ENCODE data around the gene PIK3R3. TPM values are rescaled to one million over a fixed set of nuclear protein-coding genes. Genes with fewer than 3 reads are reported as not detected.

Gene PIK3R3
- 1 to 10 TPM; 3.3 to 7.4 TPM for total RNA-seq

DNA sequence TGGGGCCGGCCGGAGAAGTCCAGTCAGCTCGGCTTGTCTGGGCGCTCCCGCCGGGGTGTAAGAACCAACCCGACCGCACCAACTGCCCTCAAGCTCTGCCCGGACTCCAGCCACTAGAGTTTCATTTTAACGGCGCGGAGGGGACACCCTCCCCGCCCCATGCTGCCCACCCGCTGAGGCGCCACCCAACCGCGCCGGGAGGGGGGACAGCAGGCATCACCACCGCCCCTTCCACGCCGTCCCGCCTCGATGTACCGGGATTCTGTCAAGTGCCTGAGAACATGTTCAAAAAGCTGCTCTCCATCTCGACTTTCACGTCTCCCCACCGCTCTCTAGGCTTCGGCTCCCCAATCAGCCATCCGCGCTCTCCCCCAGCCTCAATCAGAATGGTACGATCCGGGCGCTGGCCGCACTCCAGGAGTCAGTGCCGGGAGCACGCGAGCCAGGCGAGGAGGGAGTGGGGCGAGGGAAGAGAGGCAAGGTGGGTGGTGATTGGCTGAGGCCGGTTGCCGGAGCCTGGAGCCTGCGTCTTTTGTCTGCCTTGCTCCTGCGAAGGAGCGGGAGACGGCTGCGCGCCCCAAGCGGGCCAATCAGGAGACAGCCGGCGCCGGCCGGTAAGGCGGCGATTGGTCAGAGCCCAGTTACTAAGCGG is at the start of gene PIK3R3:
Gene PIK3R3 (minus strand): TSS at position 101 of the 652 bp plus-strand sequence. CDS start 677 bp downstream, outside the sequence.
- Mint-ChIP-seq H3K4me3 (peak within 1 kb of the TSS; percentile 95), H3K9me3 (no peaks in the 10 kb centered on the region), H3K36me3 (no peaks in the 10 kb centered on the region), H3K27me3 (peaks cover 14 to 20% of the 10 kb centered on the region in 2 donors), H3K27ac (peak within 1 kb of the TSS; percentile 98 to 99), H3K4me1 (ENCODE audit: low read depth in 2 of 2) (peaks cover 23% of the 10 kb centered on the region in 2 donors)
- ATAC-seq (peak; percentile 98), DNase-seq (ENCODE audit: low spot score) (peak; percentile 97)

DNA sequence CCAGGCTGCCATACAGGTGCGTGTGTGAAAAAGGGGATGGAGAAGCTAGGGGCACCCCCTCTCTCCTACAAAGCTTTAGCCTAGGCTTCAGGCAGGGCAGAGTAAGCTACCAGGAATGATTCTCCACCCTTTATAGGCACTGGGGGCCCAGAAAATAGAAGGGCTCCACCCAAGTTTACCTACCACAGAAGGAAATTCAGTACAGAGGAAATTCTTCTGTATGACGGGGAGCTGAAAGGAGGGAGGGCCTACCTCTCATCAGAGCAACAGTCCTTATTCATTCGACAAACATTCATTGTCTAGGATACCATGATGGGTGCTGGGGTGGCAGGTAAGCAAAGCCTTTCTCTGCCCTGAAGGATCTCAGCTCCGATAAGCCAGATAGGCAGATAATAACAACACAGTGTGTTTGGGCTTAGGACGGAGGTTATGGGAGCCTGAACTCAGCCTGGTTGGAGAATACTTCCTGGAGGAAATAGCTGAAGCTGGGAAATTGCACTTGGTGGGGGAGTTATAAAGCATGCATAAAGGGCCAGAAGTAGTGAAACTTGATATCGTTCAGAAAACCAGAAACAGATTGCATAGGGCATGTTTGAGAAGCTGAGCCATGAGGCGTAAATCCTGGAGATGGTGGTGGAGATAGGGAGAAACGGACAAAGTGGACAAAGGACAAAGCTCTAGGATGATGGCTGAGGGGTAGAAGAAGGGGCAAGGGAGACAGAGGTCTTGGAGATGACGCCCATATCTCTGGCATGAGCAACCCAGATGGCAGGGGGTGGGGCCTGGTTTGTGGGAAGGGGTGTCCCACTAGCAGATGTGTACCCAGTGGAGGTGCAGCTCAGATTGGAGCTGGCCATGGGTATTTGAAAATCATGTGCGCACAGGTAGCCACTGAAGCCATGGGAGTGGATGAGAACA is 49.2 kb upstream of the PIK3R3 start:
- ATAC-seq (no peak), DNase-seq (ENCODE audit: low spot score) (no peak)
- H3K36me3 Mint-ChIP-seq: no peaks in the 10 kb centered on the region
- H3K4me3 Mint-ChIP-seq: no peak overlapping the region
- H3K27me3 Mint-ChIP-seq: peaks cover 0 to 3% of the 10 kb centered on the region in 2 donors
- peaks cover 18% of the 10 kb centered on the region in 2 donors for H3K4me1 Mint-ChIP-seq (ENCODE audit: low read depth in 2 of 2)
- H3K9me3 Mint-ChIP-seq: no peaks in the 10 kb centered on the region
- no peak overlapping the region for H3K27ac Mint-ChIP-seq

DNA sequence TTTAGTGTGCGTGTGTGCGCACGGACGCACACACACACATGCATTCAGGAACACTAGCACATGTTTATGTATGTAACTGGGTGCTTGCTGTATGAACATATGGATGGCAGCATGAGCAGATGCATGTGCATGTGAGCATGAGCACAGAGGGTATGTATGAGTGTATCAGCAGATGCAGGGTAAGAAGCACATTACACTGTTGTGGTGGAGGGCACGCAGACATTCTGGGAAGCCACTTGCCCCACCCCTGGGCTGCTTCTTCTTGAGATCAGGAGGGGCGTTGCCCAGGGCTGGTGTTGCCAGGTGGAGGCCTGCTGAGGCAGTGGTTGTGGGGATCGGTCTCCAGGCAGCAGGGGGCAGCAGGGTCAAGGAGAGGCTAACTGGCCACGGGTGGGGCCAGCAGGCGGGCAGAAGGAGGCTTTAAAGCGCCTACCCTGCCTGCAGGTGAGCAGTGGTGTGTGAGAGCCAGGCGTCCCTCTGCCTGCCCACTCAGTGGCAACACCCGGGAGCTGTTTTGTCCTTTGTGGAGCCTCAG is 47.7 kb upstream of the PIK3R3 start:
- Mint-ChIP-seq H3K36me3 (no peaks in the 10 kb centered on the region), H3K27ac (no peak overlapping the region), H3K4me1 (ENCODE audit: low read depth in 2 of 2) (peaks cover 14 to 15% of the 10 kb centered on the region in 2 donors), H3K4me3 (no peak overlapping the region), H3K9me3 (no peaks in the 10 kb centered on the region), H3K27me3 (peaks cover 0 to 3% of the 10 kb centered on the region in 2 donors)
- no peak for DNase-seq (ENCODE audit: low spot score)
- no peak for ATAC-seq

DNA sequence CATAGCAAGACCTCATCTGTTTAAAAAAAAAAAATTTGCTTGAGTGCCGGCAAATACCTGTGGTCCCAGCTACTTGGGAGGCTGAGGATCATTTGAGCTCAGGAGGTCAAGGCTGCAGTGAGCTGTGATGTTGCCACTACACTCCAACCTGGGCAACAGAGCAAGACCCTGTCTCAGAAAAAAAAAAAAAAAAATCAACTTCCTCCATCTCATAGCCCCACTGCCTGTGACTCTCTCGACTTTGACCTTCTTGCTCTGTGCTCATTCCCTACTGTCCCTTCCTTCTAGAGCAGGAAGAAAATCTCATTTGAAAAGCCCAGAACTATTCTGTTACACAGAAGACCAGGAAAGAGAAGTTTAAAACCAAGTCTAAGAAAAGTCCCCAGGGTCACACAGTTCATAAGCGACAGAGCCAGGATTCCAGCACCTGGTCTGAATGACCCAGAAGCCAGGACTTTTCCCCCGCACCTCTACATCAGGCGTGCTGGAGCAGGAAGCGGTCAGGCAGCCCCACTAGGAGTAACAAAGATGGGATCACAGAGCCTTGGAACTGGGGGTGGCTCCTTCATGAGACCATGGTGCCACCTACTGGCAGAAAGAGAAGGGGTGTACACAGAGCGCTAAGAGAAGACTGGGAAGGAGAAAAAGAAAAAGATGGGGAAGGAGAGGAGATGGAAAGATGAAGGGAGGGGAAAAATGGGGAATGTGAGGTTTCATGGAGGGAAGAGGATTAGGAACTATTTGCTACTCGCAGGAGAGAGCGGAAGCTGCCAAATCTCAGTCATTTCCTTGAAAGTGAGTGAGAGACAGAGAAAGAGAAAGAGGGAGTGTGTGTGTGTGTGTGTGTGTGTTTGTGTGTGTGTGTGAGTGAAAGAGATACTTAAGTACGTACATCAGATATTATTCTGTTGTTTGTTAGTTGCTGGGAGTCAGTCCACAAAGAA is 47.0 kb upstream of the PIK3R3 start:
- Mint-ChIP-seq H3K27me3 (peaks cover 0 to 3% of the 10 kb centered on the region in 2 donors), H3K9me3 (no peaks in the 10 kb centered on the region), H3K4me1 (ENCODE audit: low read depth in 2 of 2) (peaks cover 7 to 8% of the 10 kb centered on the region in 2 donors), H3K4me3 (no peak overlapping the region), H3K36me3 (no peaks in the 10 kb centered on the region), H3K27ac (no peak overlapping the region)
- ATAC-seq (peak; percentile 67 to 78), DNase-seq (ENCODE audit: low spot score) (peak; percentile 82)

DNA sequence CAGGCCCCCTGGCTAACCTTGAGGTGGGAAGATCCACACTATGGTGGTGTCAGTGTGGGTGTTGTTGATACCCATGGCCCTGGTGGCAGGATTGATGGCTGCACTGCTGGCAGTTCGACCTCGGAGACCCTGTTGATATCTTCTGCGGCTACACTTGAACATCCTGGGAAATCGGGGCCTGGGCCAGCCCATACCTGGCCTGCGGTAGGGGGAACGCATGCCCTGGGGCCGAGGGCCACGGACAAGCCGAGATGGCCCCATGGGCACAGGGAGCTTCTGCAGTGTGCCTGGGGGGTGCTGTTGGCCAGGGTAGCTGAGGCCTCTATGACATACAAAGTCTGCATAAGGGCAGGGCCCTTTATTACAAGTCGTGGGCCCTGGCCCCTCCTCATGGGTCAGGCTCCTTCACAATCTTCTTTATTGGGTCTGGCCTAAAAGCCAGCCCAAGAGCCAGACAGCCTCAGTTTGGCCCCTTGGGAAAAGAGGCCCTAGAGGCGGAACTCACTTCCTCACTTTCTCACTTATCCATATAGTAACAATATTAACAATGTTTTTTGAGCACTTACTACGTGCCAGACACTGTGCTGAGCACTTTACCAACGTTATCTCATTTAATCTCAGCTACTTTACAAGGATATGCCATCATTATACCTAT is 43.9 kb upstream of the PIK3R3 start, which contains the start of gene P3R3URF:
Gene P3R3URF (minus strand): TSS at position 278 of the 655 bp plus-strand sequence. CDS start 17 bp downstream, at position 261.
- Mint-ChIP-seq H3K4me3 (no peak within 1 kb of the TSS), H3K36me3 (no peaks in the 10 kb centered on the region), H3K27me3 (peaks cover 0 to 3% of the 10 kb centered on the region in 2 donors), H3K4me1 (ENCODE audit: low read depth in 2 of 2) (no peaks in the 10 kb centered on the region), H3K27ac (no peak within 1 kb of the TSS), H3K9me3 (no peaks in the 10 kb centered on the region)
- DNase-seq (ENCODE audit: low spot score): no peak
- ATAC-seq: no peak

DNA sequence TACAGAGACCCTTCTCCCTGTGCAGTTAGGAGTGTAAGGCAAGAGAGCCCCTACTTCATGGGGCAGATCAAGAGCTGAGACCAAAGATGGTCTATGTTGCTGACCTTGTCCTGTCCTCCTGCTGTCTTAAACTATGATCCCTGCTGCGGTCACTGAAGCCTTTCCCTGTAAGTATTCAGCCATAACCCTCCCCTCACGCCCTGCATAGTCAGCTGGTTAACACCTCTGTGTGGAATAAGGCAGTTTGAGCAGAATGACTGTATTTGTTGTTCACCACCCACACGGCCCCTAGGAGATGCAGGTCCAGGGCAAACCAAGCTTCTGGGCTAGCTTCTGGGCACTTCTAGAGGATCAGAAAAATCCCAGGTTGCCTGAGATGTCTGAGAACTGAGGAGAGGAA is 42.8 kb upstream of the PIK3R3 start:
- Mint-ChIP-seq H3K4me1 (ENCODE audit: low read depth in 2 of 2) (no peaks in the 10 kb centered on the region), H3K27ac (no peak overlapping the region), H3K4me3 (no peak overlapping the region), H3K9me3 (no peaks in the 10 kb centered on the region), H3K36me3 (no peaks in the 10 kb centered on the region), H3K27me3 (peaks cover 3 to 7% of the 10 kb centered on the region in 2 donors)
- ATAC-seq (peak in 1 of 2 donors; percentile 66), DNase-seq (ENCODE audit: low spot score) (no peak)

DNA sequence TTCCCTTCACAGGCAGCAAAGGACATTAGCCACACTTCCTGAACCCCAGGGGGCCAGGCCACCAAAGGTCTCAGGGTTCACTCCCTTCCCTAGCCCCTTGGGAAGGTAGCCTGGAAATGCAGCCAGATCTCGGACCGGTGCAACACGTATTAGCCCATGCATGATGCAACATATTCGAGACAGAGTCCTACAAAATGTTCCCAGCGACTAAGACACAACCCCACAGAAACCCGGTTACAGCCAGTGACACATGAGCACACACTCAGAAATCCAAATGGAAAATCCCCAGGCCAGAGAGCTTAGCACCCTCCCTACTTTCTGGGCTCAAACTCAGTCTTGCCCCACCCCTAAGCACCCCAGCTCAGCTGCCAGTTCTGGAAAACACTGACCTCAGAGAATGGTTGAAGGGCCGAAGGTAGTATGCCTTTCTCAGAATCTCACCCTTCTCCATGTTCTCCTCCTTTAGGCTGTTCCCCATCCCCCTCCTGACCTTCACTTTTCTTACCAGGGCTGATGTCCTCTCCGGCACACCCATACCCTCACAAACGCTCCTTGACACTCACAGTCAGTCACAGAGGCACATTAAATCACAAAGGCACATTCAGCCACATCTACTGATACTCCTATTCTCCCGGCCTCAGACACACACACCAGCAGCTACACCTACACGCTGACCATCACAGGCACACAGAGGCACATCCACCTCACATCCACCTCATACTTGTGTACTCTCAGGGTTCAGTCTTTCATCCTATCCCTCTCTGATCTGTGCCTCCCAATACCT is 42.2 kb upstream of the PIK3R3 start, which contains the start of gene TSPAN1:
Gene TSPAN1 (plus strand): TSS at position 640 of the 784 bp plus-strand sequence. CDS start 6,021 bp downstream, outside the sequence.
- Mint-ChIP-seq H3K9me3 (no peaks in the 10 kb centered on the region), H3K27ac (no peak within 1 kb of the TSS), H3K4me3 (no peak within 1 kb of the TSS), H3K4me1 (ENCODE audit: low read depth in 2 of 2) (no peaks in the 10 kb centered on the region), H3K27me3 (peaks cover 3 to 8% of the 10 kb centered on the region in 2 donors), H3K36me3 (no peaks in the 10 kb centered on the region)
- no peak for DNase-seq (ENCODE audit: low spot score)
- ATAC-seq: peak in 1 of 2 donors; percentile 25

DNA sequence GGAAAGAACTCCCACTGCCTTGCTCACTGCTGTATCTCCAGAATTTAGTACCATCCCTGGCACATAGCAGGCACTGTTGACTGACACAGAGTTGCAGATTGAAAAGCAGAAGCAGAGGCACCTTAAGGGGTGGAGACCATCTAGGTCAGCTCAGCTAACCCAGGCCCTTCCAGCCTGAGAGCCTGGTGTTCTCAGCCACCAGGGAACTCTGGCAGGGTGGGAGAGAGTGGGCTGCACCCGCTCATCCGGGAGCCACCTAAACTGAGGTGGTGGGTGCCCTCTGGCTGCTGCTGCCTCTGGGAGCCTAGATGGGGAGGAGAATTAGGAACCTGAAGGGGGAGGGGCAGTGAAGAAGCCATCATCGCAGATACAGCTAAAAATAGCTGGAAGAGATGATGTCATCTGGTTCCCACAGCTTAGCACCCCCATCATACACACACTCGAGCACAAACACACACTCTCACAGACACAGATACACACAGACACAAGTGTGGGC is 41.0 kb upstream of the PIK3R3 start:
- Mint-ChIP-seq H3K36me3 (no peaks in the 10 kb centered on the region), H3K4me1 (ENCODE audit: low read depth in 2 of 2) (no peaks in the 10 kb centered on the region)
- DNase-seq (ENCODE audit: low spot score): no peak

DNA sequence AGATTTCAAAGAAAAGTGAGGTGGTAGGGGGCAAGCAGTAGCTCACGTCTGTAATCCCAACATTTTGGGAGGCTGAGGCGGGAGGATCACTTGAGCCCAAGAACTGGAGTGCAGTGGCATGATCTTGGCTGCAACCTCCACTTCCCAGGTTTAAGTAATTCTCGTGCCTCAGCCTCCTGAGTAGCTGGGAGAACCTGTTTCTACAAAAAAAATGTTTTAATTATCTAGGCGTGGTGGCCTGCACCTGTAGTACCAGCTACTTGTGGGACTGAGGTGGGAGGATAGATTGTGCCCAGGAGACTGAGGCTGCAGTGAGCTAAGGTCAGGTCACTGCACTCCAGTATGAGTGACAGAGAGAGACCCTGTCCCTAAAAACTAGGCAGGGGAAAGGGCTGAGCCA is 39.9 kb upstream of the PIK3R3 start:
- no peaks in the 10 kb centered on the region for H3K9me3 Mint-ChIP-seq

More for the DNA sequence above, 41.0 kb upstream of the PIK3R3 start:
- Mint-ChIP-seq H3K27ac (no peak overlapping the region), H3K9me3 (no peaks in the 10 kb centered on the region), H3K27me3 (peaks cover 8 to 9% of the 10 kb centered on the region in 2 donors), H3K4me3 (no peak overlapping the region)
- no peak for ATAC-seq

DNA sequence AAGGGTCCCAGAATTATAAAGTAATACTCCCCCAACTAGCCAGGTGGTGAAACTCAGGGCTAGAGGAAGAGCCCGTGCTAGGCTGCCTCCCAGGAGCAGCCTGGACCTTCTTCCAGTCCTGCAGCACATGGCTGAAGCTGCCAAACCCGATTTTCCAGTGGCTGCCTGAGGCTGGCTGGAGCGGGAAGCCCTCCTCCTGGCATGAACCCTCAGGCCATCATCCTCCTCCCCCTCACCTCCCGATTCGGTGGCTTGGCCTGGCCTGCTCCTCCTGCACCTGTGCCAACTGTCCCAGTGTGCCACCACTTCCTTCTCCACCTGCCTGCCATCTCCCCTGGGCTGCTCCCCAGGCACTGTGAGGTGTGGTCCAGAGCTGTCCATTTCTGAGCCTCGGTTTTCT is 39.4 kb upstream of the PIK3R3 start:
- no peak overlapping the region for H3K4me3 Mint-ChIP-seq
- H3K4me1 Mint-ChIP-seq (ENCODE audit: low read depth in 2 of 2): peaks cover 5 to 8% of the 10 kb centered on the region in 2 donors
- no peaks in the 10 kb centered on the region for H3K36me3 Mint-ChIP-seq
- no peaks in the 10 kb centered on the region for H3K9me3 Mint-ChIP-seq
- DNase-seq (ENCODE audit: low spot score): no peak
- no peak overlapping the region for H3K27ac Mint-ChIP-seq
- H3K27me3 Mint-ChIP-seq: peaks cover 6 to 8% of the 10 kb centered on the region in 2 donors
- ATAC-seq: no peak

More for the DNA sequence above, 39.9 kb upstream of the PIK3R3 start:
- Mint-ChIP-seq H3K27ac (no peak overlapping the region), H3K27me3 (peaks cover 7 to 8% of the 10 kb centered on the region in 2 donors), H3K4me3 (no peak overlapping the region), H3K36me3 (no peaks in the 10 kb centered on the region), H3K4me1 (ENCODE audit: low read depth in 2 of 2) (peaks cover 2 to 5% of the 10 kb centered on the region in 2 donors)
- no peak for ATAC-seq
- DNase-seq (ENCODE audit: low spot score): no peak

DNA sequence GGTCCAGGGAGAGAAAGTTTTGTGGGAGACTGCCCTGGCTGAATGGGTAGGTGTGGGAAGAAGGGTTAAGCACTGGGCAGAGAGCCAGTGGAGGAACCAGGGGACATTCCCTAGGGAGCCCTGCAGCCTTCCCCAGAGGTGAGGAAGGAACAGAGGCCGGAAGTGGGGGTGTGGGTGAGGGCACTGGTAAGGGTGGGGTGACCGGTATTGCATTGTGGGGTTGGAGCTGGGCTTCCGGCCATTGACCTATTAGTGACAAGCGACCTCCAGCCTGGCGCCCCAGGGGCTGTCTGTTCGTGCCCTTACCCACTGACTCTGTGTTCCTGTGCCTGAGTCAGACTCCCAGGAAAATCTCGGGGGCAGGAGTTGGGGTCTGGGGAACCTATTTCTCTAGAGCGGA is 38.9 kb upstream of the PIK3R3 start:
- no peak for ATAC-seq
- Mint-ChIP-seq H3K27me3 (peaks cover 6 to 8% of the 10 kb centered on the region in 2 donors), H3K4me1 (ENCODE audit: low read depth in 2 of 2) (peaks cover 10 to 13% of the 10 kb centered on the region in 2 donors), H3K4me3 (no peak overlapping the region), H3K9me3 (no peaks in the 10 kb centered on the region), H3K27ac (no peak overlapping the region), H3K36me3 (no peaks in the 10 kb centered on the region)
- DNase-seq (ENCODE audit: low spot score): no peak
